ENCODE data around the gene AIFM1.

Gene AIFM1

DNA sequence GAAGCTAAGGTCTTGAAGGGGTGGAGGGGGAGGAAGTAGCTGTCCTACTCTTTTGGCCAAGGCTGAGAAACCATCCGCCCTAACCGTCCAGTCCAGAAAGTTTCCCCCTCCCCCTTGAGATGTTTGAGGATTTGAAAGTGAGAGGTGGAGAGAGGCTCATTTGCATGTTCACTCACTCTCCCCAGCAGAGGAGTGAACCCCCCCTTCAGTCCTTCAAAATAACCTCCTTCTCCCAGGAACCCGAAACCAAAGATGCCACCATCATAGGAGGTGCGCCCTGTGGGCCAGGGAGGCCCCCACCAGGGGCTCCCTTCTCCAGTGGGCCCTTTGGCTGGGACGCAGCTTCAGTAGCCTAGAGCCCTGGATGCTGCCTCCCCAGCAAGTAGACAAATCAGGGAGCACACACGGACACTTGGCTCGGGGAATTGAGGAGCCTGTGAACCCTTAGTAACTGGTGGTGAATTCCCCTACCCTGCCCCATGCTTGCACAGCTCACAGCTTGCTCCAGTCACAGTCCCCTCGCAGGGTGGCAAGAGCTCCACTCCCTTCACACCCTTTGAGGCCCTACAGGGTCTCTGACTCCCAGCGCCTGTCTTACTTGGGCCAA is 80.9 kb downstream of the AIFM1 start:
- no peaks in the 10 kb centered on the region for H3K36me3 ChIP-seq (replicated peaks; ENCODE audit: insufficient read depth, low read length)
- H3K9me3 ChIP-seq (replicated peaks; ENCODE audit: insufficient read depth, low read length) = no peaks in the 10 kb centered on the region
- H3K4me2 ChIP-seq (ENCODE audit: low read depth, low read length) = peak overlapping the region; percentile 35; the same call in 1 of the 2 replicates
- peaks cover 4% of the 10 kb centered on the region; the same call in 1 of the 2 replicates for H3K79me2 ChIP-seq (ENCODE audit: low read length)
- H3K27ac ChIP-seq (ENCODE audit: low read length) = no peak overlapping the region
- H3K9me2 ChIP-seq (replicated peaks; ENCODE audit: insufficient read depth, low read length) = no peaks in the 10 kb centered on the region
- H2AFZ ChIP-seq (ENCODE audit: low read length) = no peak overlapping the region
- DNase-seq = peak; percentile 27
- no peaks in the 10 kb centered on the region for H3K27me3 ChIP-seq (replicated peaks; ENCODE audit: insufficient read depth, low read length)
- no peak for TF ChIP-seq EZH2phosphoT487 (IDR thresholded peaks at IDR 0.05; ENCODE audit: low read length)
- H4K20me1 ChIP-seq (ENCODE audit: insufficient read depth, low read length) = no peaks in the 10 kb centered on the region
- H3K4me1 ChIP-seq (ENCODE audit: low read length) = peaks cover 42% of the 10 kb centered on the region
- H3K9ac ChIP-seq (ENCODE audit: low read length) = no peak overlapping the region
- no peak overlapping the region for H3K4me3 ChIP-seq (ENCODE audit: low read length)
- H3F3A ChIP-seq (ENCODE audit: insufficient read depth, low read length) = no peaks in the 10 kb centered on the region

DNA sequence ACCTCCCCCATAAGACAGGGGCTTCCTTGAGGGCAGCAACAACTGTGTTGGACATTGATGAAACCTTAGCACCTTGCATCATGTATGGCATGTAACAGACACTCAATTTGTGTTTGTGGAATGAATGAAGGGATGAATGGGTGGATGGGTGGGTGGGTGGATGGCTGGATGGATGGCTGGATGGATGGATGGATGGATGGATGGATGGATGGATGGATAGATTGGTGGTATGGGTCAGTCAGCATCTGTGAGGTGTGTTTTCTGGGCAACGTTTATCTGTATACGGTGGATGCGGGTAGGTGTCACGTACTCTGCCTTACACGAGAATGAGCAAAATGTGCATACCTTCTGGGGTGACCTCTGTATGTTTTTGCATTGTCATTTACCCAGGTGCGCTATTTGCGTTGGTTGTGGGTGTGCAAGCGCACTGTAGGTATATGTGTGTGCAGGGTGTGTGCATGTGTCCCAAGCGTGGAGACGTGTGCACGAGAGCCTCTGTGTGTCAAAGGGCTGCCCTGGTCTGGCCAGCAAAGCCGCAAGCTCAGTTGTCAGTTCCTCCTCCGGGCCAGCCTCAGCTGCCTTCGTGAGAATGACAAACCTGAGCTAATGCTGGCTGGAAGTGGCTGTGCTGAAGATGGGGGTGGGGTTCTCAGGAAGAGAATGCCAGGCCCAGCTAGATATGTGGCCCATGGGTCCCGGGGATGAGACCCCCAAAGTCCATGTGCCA is 81.8 kb downstream of the AIFM1 start:
- Histone ChIP-seq H3K36me3 (replicated peaks; ENCODE audit: insufficient read depth, low read length) (no peaks in the 10 kb centered on the region), H3K9me3 (replicated peaks; ENCODE audit: insufficient read depth, low read length) (no peaks in the 10 kb centered on the region), H4K20me1 (ENCODE audit: insufficient read depth, low read length) (no peaks in the 10 kb centered on the region), H3K4me1 (ENCODE audit: low read length) (peaks cover 42% of the 10 kb centered on the region), H3K9me2 (replicated peaks; ENCODE audit: insufficient read depth, low read length) (no peaks in the 10 kb centered on the region), H3K4me3 (ENCODE audit: low read length) (no peak overlapping the region; the same call in 1 of the 2 replicates), H3F3A (ENCODE audit: insufficient read depth, low read length) (no peaks in the 10 kb centered on the region), H3K27ac (ENCODE audit: low read length) (no peak overlapping the region), H3K27me3 (replicated peaks; ENCODE audit: insufficient read depth, low read length) (no peaks in the 10 kb centered on the region), H2AFZ (ENCODE audit: low read length) (no peak overlapping the region), H3K9ac (ENCODE audit: low read length) (no peak overlapping the region), H3K4me2 (ENCODE audit: low read depth, low read length) (peak overlapping the region; percentile 35; the same call in 1 of the 2 replicates), H3K79me2 (ENCODE audit: low read length) (peaks cover 4% of the 10 kb centered on the region; the same call in 1 of the 2 replicates)
- DNase-seq = no peak
- no peak for TF ChIP-seq EZH2phosphoT487 (IDR thresholded peaks at IDR 0.05; ENCODE audit: low read length)

- Histone ChIP-seq H3K27me3 (replicated peaks; ENCODE audit: insufficient read depth, low read length) (no peaks in the 10 kb centered on the region), H3K9me2 (replicated peaks; ENCODE audit: insufficient read depth, low read length) (no peaks in the 10 kb centered on the region), H3K36me3 (replicated peaks; ENCODE audit: insufficient read depth, low read length) (no peaks in the 10 kb centered on the region), H2AFZ (ENCODE audit: low read length) (no peak overlapping the region), H3K4me3 (ENCODE audit: low read length) (no peak overlapping the region), H3K27ac (ENCODE audit: low read length) (no peak overlapping the region), H3K79me2 (ENCODE audit: low read length) (peaks cover 4% of the 10 kb centered on the region; the same call in 1 of the 2 replicates), H4K20me1 (ENCODE audit: insufficient read depth, low read length) (no peaks in the 10 kb centered on the region), H3K9ac (ENCODE audit: low read length) (no peak overlapping the region), H3K4me1 (ENCODE audit: low read length) (peaks cover 42% of the 10 kb centered on the region), H3K4me2 (ENCODE audit: low read depth, low read length) (peak overlapping the region; percentile 95; the same call in 1 of the 2 replicates), H3F3A (ENCODE audit: insufficient read depth, low read length) (no peaks in the 10 kb centered on the region), H3K9me3 (replicated peaks; ENCODE audit: insufficient read depth, low read length) (no peaks in the 10 kb centered on the region)
- DNase-seq = no peak
- no peak for TF ChIP-seq EZH2 (optimal IDR thresholded peaks at IDR 0.05; ENCODE audit: low read depth, low read length)
- TF ChIP-seq EZH2phosphoT487 (IDR thresholded peaks at IDR 0.05; ENCODE audit: low read length) = no peak
- TF ChIP-seq CTCF (IDR thresholded peaks at IDR 0.05; ENCODE audit: low read length) = no peak
Measured at GRCh38 chrX:130083107-130083490, 82.5 kb downstream of the AIFM1 start.

DNA sequence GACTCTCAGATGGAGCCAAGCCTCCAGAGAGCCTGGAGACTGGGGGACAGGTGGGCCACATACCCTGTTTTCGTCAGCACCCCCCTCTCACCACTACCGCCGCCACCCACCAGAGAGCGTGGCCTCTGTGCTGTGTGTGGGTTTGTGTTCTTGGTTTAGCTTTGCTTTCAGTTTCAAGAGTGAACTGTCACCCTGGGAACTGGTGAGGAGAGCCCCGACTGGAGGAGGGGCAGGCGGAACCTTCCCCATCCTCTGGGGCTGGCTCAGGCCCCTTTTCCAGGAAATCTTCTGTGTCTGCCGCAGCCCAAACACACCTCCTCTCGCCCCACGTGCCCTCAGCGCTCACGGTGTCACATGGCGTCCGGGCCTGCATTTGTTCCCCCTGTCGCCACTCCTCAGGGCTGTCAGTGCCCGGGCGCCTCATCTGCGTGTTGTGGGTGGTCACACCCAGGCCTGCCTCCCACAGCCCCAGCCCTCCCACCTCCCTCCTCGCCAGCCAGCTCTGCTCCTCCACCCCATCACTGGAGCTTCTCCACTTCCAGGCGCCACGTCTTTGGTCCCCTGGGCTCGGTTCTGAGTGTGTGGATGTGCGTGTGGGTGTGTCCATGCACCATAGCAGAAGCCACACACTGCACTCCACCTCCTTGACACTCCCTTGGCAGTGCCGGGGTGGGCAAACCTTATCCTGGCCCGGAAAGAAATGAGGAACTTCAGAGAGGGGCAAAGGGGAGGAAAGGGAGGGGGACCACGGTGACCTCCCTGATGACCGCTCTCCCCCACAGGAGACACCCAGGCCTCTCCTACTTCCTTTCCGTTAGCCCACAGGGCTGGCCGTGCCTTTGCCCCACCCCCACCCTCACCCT is 83.2 kb downstream of the AIFM1 start:
- H3K27ac ChIP-seq (ENCODE audit: low read length) = no peak overlapping the region
- peak overlapping the region; percentile 95 for H3K4me2 ChIP-seq (ENCODE audit: low read depth, low read length)
- no peak for TF ChIP-seq EZH2phosphoT487 (IDR thresholded peaks at IDR 0.05; ENCODE audit: low read length)
- TF ChIP-seq EZH2 (optimal IDR thresholded peaks at IDR 0.05; ENCODE audit: low read depth, low read length) = no peak
- TF ChIP-seq CTCF (IDR thresholded peaks at IDR 0.05; ENCODE audit: low read length) = peak; percentile 57
- H3K4me3 ChIP-seq (ENCODE audit: low read length) = peak overlapping the region; percentile 60
- no peaks in the 10 kb centered on the region for H3K9me2 ChIP-seq (replicated peaks; ENCODE audit: insufficient read depth, low read length)
- peaks cover 42% of the 10 kb centered on the region for H3K4me1 ChIP-seq (ENCODE audit: low read length)
- peaks cover 4% of the 10 kb centered on the region; the same call in 1 of the 2 replicates for H3K79me2 ChIP-seq (ENCODE audit: low read length)
- H3K36me3 ChIP-seq (replicated peaks; ENCODE audit: insufficient read depth, low read length) = no peaks in the 10 kb centered on the region
- no peaks in the 10 kb centered on the region for H3F3A ChIP-seq (ENCODE audit: insufficient read depth, low read length)
- peak overlapping the region; percentile 37; the same call in 1 of the 2 replicates for H3K9ac ChIP-seq (ENCODE audit: low read length)
- no peaks in the 10 kb centered on the region for H4K20me1 ChIP-seq (ENCODE audit: insufficient read depth, low read length)
- DNase-seq = peak; percentile 82
- no peaks in the 10 kb centered on the region for H3K9me3 ChIP-seq (replicated peaks; ENCODE audit: insufficient read depth, low read length)
- H2AFZ ChIP-seq (ENCODE audit: low read length) = peak overlapping the region; percentile 83
- no peaks in the 10 kb centered on the region for H3K27me3 ChIP-seq (replicated peaks; ENCODE audit: insufficient read depth, low read length)

All from MM.1S (cell line).